ENCODE measurements around the gene SHROOM2.

SHROOM2 gene

GRCh38 chrX:9871701-9872268 lies 85.6 kb downstream of the SHROOM2 start:
- Histone ChIP-seq H3K23ac (ENCODE audit: low read length in 2 of 2) (no peak overlapping the region), H2BK12ac (ENCODE audit: low read length in 2 of 2) (no peak overlapping the region), H3K14ac (ENCODE audit: low read length in 2 of 2) (no peak overlapping the region), H3K4me1 (ENCODE audit: control insufficient read depth, insufficient read depth, low read depth, low read length) (peaks cover 1% of the 10 kb centered on the region), H2BK15ac (ENCODE audit: low read depth, poor library complexity, severe bottlenecking) (no peak overlapping the region), H3K4me3 (ENCODE audit: insufficient read depth in 1 of 2, low read depth in 1 of 2, low read length in 2 of 2) (no peak overlapping the region), H2BK5ac (ENCODE audit: low read depth, low read length, poor library complexity, severe bottlenecking) (no peak overlapping the region), H3K18ac (ENCODE audit: low read depth in 1 of 2, low read length in 2 of 2) (no peak overlapping the region), H3K4me2 (ENCODE audit: low read length, poor library complexity, severe bottlenecking) (no peak overlapping the region), H4K8ac (ENCODE audit: low read length) (no peak overlapping the region), H3K9ac (ENCODE audit: low read length) (no peak overlapping the region), H3K27ac (ENCODE audit: low read length, poor library complexity, severe bottlenecking) (no peak overlapping the region), H3K9me3 (ENCODE audit: control insufficient read depth, low read length) (peaks cover 2% of the 10 kb centered on the region), H2BK120ac (ENCODE audit: low read depth, low read length) (no peak overlapping the region), H3K4ac (ENCODE audit: low read depth in 1 of 2, low read length in 2 of 2) (no peak overlapping the region), H2AFZ (ENCODE audit: low read depth, low read length) (no peak overlapping the region), H4K91ac (ENCODE audit: low read length) (no peak overlapping the region), H2AK5ac (ENCODE audit: low read length, severe bottlenecking) (no peak overlapping the region), H3K27me3 (ENCODE audit: control insufficient read depth in 1 of 2, insufficient read depth in 1 of 2, low read length in 2 of 2) (peaks cover 0 to 5% of the 10 kb centered on the region in 2 experiments), H3K36me3 (ENCODE audit: control insufficient read depth in 1 of 2, insufficient read depth in 2 of 2, low read depth in 1 of 2, low read length in 2 of 2) (peaks cover 0 to 5% of the 10 kb centered on the region in 2 experiments), H3K79me1 (replicated peaks; ENCODE audit: low read length, poor library complexity, severe bottlenecking) (peaks cover 12% of the 10 kb centered on the region)
- WGBS = 100% methylated on average over 1 of the region's 1 CpG
- no peak for DNase-seq

GRCh38 chrX:9873360-9873759 lies 87.1 kb downstream of the SHROOM2 start:
- H3K18ac ChIP-seq (ENCODE audit: low read depth in 1 of 2, low read length in 2 of 2) = no peak overlapping the region
- no peak overlapping the region for H2BK5ac ChIP-seq (ENCODE audit: low read depth, low read length, poor library complexity, severe bottlenecking)
- H2BK120ac ChIP-seq (ENCODE audit: low read depth, low read length) = no peak overlapping the region
- H3K4ac ChIP-seq (ENCODE audit: low read depth in 1 of 2, low read length in 2 of 2) = no peak overlapping the region
- no peak overlapping the region for H3K14ac ChIP-seq (ENCODE audit: low read length in 2 of 2)
- no peak for DNase-seq
- H3K4me2 ChIP-seq (ENCODE audit: low read length, poor library complexity, severe bottlenecking) = no peak overlapping the region
- 98% methylated on average over 12 of the region's 12 CpGs for WGBS
- H3K4me3 ChIP-seq (ENCODE audit: insufficient read depth in 1 of 2, low read depth in 1 of 2, low read length in 2 of 2) = no peak overlapping the region
- H4K8ac ChIP-seq (ENCODE audit: low read length) = no peak overlapping the region
- peaks cover 0 to 11% of the 10 kb centered on the region in 2 experiments for H3K36me3 ChIP-seq (ENCODE audit: control insufficient read depth in 1 of 2, insufficient read depth in 2 of 2, low read depth in 1 of 2, low read length in 2 of 2)
- no peak overlapping the region for H3K23ac ChIP-seq (ENCODE audit: low read length in 2 of 2)
- H2AFZ ChIP-seq (ENCODE audit: low read depth, low read length) = no peak overlapping the region
- H3K9me3 ChIP-seq (ENCODE audit: control insufficient read depth, low read length) = peaks cover 2% of the 10 kb centered on the region
- no peak overlapping the region for H2BK12ac ChIP-seq (ENCODE audit: low read length in 2 of 2)
- H2AK5ac ChIP-seq (ENCODE audit: low read length, severe bottlenecking) = no peak overlapping the region
- H3K27me3 ChIP-seq (ENCODE audit: control insufficient read depth in 1 of 2, insufficient read depth in 1 of 2, low read length in 2 of 2) = peaks cover 0 to 10% of the 10 kb centered on the region in 2 experiments
- peaks cover 6% of the 10 kb centered on the region for H3K4me1 ChIP-seq (ENCODE audit: control insufficient read depth, insufficient read depth, low read depth, low read length)
- no peak overlapping the region for H3K27ac ChIP-seq (ENCODE audit: low read length, poor library complexity, severe bottlenecking)
- no peak overlapping the region for H2BK15ac ChIP-seq (ENCODE audit: low read depth, poor library complexity, severe bottlenecking)
- peak overlapping the region; percentile 61 for H4K91ac ChIP-seq (ENCODE audit: low read length)
- H3K9ac ChIP-seq (ENCODE audit: low read length) = no peak overlapping the region
- H3K79me1 ChIP-seq (replicated peaks; ENCODE audit: low read length, poor library complexity, severe bottlenecking) = peaks cover 12% of the 10 kb centered on the region

GRCh38 chrX:9873952-9874351 lies 87.7 kb downstream of the SHROOM2 start:
- Histone ChIP-seq H3K14ac (ENCODE audit: low read length in 2 of 2) (no peak overlapping the region), H2BK120ac (ENCODE audit: low read depth, low read length) (no peak overlapping the region), H4K91ac (ENCODE audit: low read length) (no peak overlapping the region), H3K9ac (ENCODE audit: low read length) (no peak overlapping the region), H2BK5ac (ENCODE audit: low read depth, low read length, poor library complexity, severe bottlenecking) (no peak overlapping the region), H2AK5ac (ENCODE audit: low read length, severe bottlenecking) (no peak overlapping the region), H3K36me3 (ENCODE audit: control insufficient read depth in 1 of 2, insufficient read depth in 2 of 2, low read depth in 1 of 2, low read length in 2 of 2) (peaks cover 0 to 11% of the 10 kb centered on the region in 2 experiments), H3K27me3 (ENCODE audit: control insufficient read depth in 1 of 2, insufficient read depth in 1 of 2, low read length in 2 of 2) (peaks cover 0 to 10% of the 10 kb centered on the region in 2 experiments), H3K18ac (ENCODE audit: low read depth in 1 of 2, low read length in 2 of 2) (peak overlapping the region in 1 of 2 experiments; percentile 21), H3K4me3 (ENCODE audit: insufficient read depth in 1 of 2, low read depth in 1 of 2, low read length in 2 of 2) (no peak overlapping the region), H4K8ac (ENCODE audit: low read length) (no peak overlapping the region), H2AFZ (ENCODE audit: low read depth, low read length) (no peak overlapping the region), H2BK12ac (ENCODE audit: low read length in 2 of 2) (no peak overlapping the region), H2BK15ac (ENCODE audit: low read depth, poor library complexity, severe bottlenecking) (no peak overlapping the region), H3K23ac (ENCODE audit: low read length in 2 of 2) (no peak overlapping the region), H3K79me1 (replicated peaks; ENCODE audit: low read length, poor library complexity, severe bottlenecking) (peaks cover 13% of the 10 kb centered on the region), H3K4me2 (ENCODE audit: low read length, poor library complexity, severe bottlenecking) (no peak overlapping the region), H3K9me3 (ENCODE audit: control insufficient read depth, low read length) (peaks cover 2% of the 10 kb centered on the region), H3K27ac (ENCODE audit: low read length, poor library complexity, severe bottlenecking) (no peak overlapping the region), H3K4me1 (ENCODE audit: control insufficient read depth, insufficient read depth, low read depth, low read length) (peaks cover 8% of the 10 kb centered on the region), H3K4ac (ENCODE audit: low read depth in 1 of 2, low read length in 2 of 2) (no peak overlapping the region)
- WGBS = 72% methylated on average over 8 of the region's 9 CpGs
- peak; percentile 63 for DNase-seq

- no peak overlapping the region for H2AK5ac ChIP-seq (ENCODE audit: low read length, severe bottlenecking)
- peak; percentile 58 for DNase-seq
- H3K18ac ChIP-seq (ENCODE audit: low read depth in 1 of 2, low read length in 2 of 2) = no peak overlapping the region
- H3K36me3 ChIP-seq (ENCODE audit: control insufficient read depth in 1 of 2, insufficient read depth in 2 of 2, low read depth in 1 of 2, low read length in 2 of 2) = peaks cover 0 to 11% of the 10 kb centered on the region in 2 experiments
- peaks cover 0 to 10% of the 10 kb centered on the region in 2 experiments for H3K27me3 ChIP-seq (ENCODE audit: control insufficient read depth in 1 of 2, insufficient read depth in 1 of 2, low read length in 2 of 2)
- no peak overlapping the region for H2BK120ac ChIP-seq (ENCODE audit: low read depth, low read length)
- no peak overlapping the region for H2BK5ac ChIP-seq (ENCODE audit: low read depth, low read length, poor library complexity, severe bottlenecking)
- H2BK12ac ChIP-seq (ENCODE audit: low read length in 2 of 2) = no peak overlapping the region
- no peak overlapping the region for H3K4ac ChIP-seq (ENCODE audit: low read depth in 1 of 2, low read length in 2 of 2)
- no peak overlapping the region for H3K23ac ChIP-seq (ENCODE audit: low read length in 2 of 2)
- H2BK15ac ChIP-seq (ENCODE audit: low read depth, poor library complexity, severe bottlenecking) = no peak overlapping the region
- H3K14ac ChIP-seq (ENCODE audit: low read length in 2 of 2) = no peak overlapping the region
- H3K4me3 ChIP-seq (ENCODE audit: insufficient read depth in 1 of 2, low read depth in 1 of 2, low read length in 2 of 2) = no peak overlapping the region
- H3K4me1 ChIP-seq (ENCODE audit: control insufficient read depth, insufficient read depth, low read depth, low read length) = peaks cover 8% of the 10 kb centered on the region
- no peak overlapping the region for H4K91ac ChIP-seq (ENCODE audit: low read length)
- no peak overlapping the region for H3K9ac ChIP-seq (ENCODE audit: low read length)
- H3K9me3 ChIP-seq (ENCODE audit: control insufficient read depth, low read length) = peaks cover 2% of the 10 kb centered on the region
- no peak overlapping the region for H4K8ac ChIP-seq (ENCODE audit: low read length)
- no peak overlapping the region for H3K27ac ChIP-seq (ENCODE audit: low read length, poor library complexity, severe bottlenecking)
- WGBS = 15% methylated on average over 2 of the region's 6 CpGs
- H3K79me1 ChIP-seq (replicated peaks; ENCODE audit: low read length, poor library complexity, severe bottlenecking) = peaks cover 13% of the 10 kb centered on the region
- H2AFZ ChIP-seq (ENCODE audit: low read depth, low read length) = no peak overlapping the region
- no peak overlapping the region for H3K4me2 ChIP-seq (ENCODE audit: low read length, poor library complexity, severe bottlenecking)
Observed at GRCh38 chrX:9874483-9874882, 88.3 kb downstream of the SHROOM2 start.

Data from mesenchymal stem cell (in vitro differentiated cells and primary cell).